PFSK-1 (cell line): ENCODE results near the gene HLCS.
A peak's percentile ranks its signal among the peaks of the same experiment; 100 is the strongest.

Experiments used
- FOXP2 ChIP-seq: optimal IDR thresholded peaks from 2 replicates; pipeline ENCODE3; 2011; ENCODE audit warnings: borderline replicate concordance, control low read depth, inconsistent platforms; ENCODE audit not compliant: insufficient read depth; ENCODE audit errors: extremely low read length, extremely low read depth
- POLR2AphosphoS5 ChIP-seq: IDR thresholded peaks from 2 replicates; pipeline ENCODE4 v1.6.1; 2012; ENCODE audit warnings: low read depth, mild to moderate bottlenecking, control low read depth, low read length, moderate library complexity
- TAF1 ChIP-seq: IDR thresholded peaks from 2 replicates; pipeline ENCODE4 v1.6.1; 2012; ENCODE audit warnings: low read length, control low read depth, borderline replicate concordance; ENCODE audit not compliant: insufficient read depth
- TF ChIP-seq, protein P1 (sequence below), 2 experiments: IDR thresholded peaks; 2 replicates each; pipeline versions ENCODE4 v1.6.1 to v1.8.0; 2011 to 2012; ENCODE audit warnings: low read depth in 2 of 2, low read length in 2 of 2, control low read depth in 1 of 2, inconsistent platforms in 1 of 2, mild to moderate bottlenecking in 1 of 2, moderate library complexity in 1 of 2; ENCODE audit not compliant: insufficient read depth in 1 of 2

GRCh38 chr21:36989699-36990507 lies 23.4 kb upstream of the HLCS start:
- peak; percentile 66; the same call in 1 of the 2 replicates for TF ChIP-seq POLR2AphosphoS5
- TF ChIP-seq, protein P1, sequence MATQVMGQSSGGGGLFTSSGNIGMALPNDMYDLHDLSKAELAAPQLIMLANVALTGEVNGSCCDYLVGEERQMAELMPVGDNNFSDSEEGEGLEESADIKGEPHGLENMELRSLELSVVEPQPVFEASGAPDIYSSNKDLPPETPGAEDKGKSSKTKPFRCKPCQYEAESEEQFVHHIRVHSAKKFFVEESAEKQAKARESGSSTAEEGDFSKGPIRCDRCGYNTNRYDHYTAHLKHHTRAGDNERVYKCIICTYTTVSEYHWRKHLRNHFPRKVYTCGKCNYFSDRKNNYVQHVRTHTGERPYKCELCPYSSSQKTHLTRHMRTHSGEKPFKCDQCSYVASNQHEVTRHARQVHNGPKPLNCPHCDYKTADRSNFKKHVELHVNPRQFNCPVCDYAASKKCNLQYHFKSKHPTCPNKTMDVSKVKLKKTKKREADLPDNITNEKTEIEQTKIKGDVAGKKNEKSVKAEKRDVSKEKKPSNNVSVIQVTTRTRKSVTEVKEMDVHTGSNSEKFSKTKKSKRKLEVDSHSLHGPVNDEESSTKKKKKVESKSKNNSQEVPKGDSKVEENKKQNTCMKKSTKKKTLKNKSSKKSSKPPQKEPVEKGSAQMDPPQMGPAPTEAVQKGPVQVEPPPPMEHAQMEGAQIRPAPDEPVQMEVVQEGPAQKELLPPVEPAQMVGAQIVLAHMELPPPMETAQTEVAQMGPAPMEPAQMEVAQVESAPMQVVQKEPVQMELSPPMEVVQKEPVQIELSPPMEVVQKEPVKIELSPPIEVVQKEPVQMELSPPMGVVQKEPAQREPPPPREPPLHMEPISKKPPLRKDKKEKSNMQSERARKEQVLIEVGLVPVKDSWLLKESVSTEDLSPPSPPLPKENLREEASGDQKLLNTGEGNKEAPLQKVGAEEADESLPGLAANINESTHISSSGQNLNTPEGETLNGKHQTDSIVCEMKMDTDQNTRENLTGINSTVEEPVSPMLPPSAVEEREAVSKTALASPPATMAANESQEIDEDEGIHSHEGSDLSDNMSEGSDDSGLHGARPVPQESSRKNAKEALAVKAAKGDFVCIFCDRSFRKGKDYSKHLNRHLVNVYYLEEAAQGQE (IDR thresholded peaks at IDR 0.05; ENCODE audit: insufficient read depth in 1 of 2, low read depth in 2 of 2, low read length in 2 of 2): 0 out of 4 replicates have a peak, but pooled peaks have one; percentile 6 to 14
- no peak for TF ChIP-seq TAF1
- peak; percentile 79 for TF ChIP-seq FOXP2
